ENCODE measurements around the gene WDR20.

- TF ChIP-seq, protein P1, sequence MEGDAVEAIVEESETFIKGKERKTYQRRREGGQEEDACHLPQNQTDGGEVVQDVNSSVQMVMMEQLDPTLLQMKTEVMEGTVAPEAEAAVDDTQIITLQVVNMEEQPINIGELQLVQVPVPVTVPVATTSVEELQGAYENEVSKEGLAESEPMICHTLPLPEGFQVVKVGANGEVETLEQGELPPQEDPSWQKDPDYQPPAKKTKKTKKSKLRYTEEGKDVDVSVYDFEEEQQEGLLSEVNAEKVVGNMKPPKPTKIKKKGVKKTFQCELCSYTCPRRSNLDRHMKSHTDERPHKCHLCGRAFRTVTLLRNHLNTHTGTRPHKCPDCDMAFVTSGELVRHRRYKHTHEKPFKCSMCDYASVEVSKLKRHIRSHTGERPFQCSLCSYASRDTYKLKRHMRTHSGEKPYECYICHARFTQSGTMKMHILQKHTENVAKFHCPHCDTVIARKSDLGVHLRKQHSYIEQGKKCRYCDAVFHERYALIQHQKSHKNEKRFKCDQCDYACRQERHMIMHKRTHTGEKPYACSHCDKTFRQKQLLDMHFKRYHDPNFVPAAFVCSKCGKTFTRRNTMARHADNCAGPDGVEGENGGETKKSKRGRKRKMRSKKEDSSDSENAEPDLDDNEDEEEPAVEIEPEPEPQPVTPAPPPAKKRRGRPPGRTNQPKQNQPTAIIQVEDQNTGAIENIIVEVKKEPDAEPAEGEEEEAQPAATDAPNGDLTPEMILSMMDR (IDR thresholded peaks at IDR 0.05), result no peak
- TF ChIP-seq EZH2 (IDR thresholded peaks at IDR 0.05; ENCODE audit: borderline replicate concordance, insufficient read depth, low read depth, low read length, poor library complexity, severe bottlenecking), result no peak
These were observed 1.1 kb downstream of the WDR20 start for GRCh38 chr14:102140750-102141145.
